ENCODE results near the gene GEMIN4. TPM values are rescaled to one million over a fixed set of nuclear protein-coding genes. Genes with fewer than 3 reads are reported as not detected.
A peak's percentile ranks its signal among the peaks of the same experiment; 100 is the strongest.
"Not testable (repeated sequence)": the region's sequence is repeated elsewhere in the genome, so short reads cannot be mapped to it uniquely, and the experiment has no call there.

Gene GEMIN4
- total and polyA plus RNA-seq, 3 donors from 2014 or later, result 64.2 to 149 (median 77.4) TPM

DNA sequence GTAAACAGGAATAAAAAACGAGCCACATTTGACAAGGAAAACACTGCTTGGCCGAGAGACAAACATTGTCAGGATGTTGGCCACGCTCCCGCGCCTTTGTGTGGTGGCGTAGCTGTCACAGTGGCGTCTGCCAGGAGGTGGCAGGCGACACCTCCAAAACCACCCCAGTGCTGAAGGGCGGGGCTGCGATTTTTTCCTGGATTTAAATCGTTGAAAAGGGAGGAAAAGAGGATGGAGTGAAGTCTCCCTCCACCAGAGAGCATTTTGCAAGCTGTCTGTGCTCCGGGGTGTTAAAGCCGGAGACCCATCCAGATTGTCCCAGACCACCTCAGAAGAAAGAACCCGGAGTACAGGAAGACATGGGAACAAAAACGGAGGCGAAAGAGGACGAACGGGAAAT lies 42.8 kb upstream of the GEMIN4 start:
- H3K9me3 ChIP-seq, result no peaks in the 10 kb centered on the region
- no peak overlapping the region for H3K4me3 ChIP-seq
- H3K27ac ChIP-seq, result peak overlapping the region in 1 of 2 donors; percentile 32
- H3K36me3 ChIP-seq (ENCODE audit: low read depth, missing control alignments), result no peaks in the 10 kb centered on the region
- intact Hi-C loops (cut with DNase I; ENCODE audit: low total_unique reads), result loop anchor here (5.0 kb wide), 1 partner anchor 187 kb away; no protein-coding TSS in a partner anchor
- DNase-seq, result peak; percentile 89
- no peak for TF ChIP-seq POLR2A (IDR thresholded peaks at IDR 0.05)
- TF ChIP-seq, protein P1, sequence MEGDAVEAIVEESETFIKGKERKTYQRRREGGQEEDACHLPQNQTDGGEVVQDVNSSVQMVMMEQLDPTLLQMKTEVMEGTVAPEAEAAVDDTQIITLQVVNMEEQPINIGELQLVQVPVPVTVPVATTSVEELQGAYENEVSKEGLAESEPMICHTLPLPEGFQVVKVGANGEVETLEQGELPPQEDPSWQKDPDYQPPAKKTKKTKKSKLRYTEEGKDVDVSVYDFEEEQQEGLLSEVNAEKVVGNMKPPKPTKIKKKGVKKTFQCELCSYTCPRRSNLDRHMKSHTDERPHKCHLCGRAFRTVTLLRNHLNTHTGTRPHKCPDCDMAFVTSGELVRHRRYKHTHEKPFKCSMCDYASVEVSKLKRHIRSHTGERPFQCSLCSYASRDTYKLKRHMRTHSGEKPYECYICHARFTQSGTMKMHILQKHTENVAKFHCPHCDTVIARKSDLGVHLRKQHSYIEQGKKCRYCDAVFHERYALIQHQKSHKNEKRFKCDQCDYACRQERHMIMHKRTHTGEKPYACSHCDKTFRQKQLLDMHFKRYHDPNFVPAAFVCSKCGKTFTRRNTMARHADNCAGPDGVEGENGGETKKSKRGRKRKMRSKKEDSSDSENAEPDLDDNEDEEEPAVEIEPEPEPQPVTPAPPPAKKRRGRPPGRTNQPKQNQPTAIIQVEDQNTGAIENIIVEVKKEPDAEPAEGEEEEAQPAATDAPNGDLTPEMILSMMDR (IDR thresholded peaks at IDR 0.05), result peak; percentile 63 to 84 (median 82)
- WGBS, 2 donors, result 25 to 35% methylated on average over 18 of the region's 18 CpGs
- peaks cover 3% of the 10 kb centered on the region for H3K4me1 ChIP-seq
- no peaks in the 10 kb centered on the region for H3K27me3 ChIP-seq

DNA sequence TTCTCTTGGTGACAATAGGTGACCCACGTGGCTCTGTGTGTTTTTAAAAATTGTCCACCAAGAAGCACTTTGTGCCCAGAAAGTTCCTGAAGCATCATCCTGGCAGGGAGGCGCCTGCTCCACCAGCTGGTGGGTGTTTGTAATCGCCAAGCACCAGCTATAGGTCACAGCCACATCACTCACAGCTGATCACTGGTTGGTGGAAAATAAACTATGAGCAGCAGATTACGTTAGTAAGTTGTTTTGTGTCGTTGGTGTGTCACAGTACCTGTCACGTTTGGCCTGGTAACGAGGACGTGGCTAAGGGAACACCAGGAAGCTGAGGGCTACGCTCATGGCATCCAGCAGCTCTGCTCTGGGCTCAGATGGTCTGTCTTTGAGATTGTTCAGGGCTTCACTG lies 40.2 kb upstream of the GEMIN4 start:
- H3K36me3 ChIP-seq (ENCODE audit: low read depth, missing control alignments), result no peaks in the 10 kb centered on the region
- no peaks in the 10 kb centered on the region for H3K27me3 ChIP-seq
- WGBS, 2 donors, result 57 to 79% methylated on average over 9 of the region's 9 CpGs
- no peak for TF ChIP-seq POLR2A (IDR thresholded peaks at IDR 0.05)
- TF ChIP-seq, protein P1 (IDR thresholded peaks at IDR 0.05), result no peak
- no peak overlapping the region for H3K27ac ChIP-seq
- H3K4me3 ChIP-seq, result no peak overlapping the region
- DNase-seq, result no peak
- peaks cover 3% of the 10 kb centered on the region for H3K4me1 ChIP-seq
- no peaks in the 10 kb centered on the region for H3K9me3 ChIP-seq
- intact Hi-C loops (cut with DNase I; ENCODE audit: low total_unique reads), result no loop called here

DNA sequence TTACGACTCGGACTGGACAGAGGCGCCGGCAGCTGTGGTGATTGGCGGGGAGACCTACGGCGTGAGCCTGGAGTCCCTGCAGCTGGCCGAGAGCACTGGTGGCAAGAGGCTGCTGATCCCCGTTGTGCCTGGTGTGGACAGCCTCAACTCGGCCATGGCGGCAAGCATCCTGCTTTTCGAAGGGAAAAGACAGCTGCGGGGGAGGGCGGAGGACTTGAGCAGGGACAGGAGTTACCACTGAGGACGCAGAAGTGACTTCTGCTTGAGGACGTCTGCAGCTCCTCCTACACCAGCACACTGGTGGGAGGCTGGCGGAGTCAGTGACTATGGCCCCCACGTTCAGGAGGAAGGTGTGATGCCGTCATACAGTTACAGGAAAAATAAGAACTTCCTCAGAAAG lies 39.8 kb upstream of the GEMIN4 start:
- H3K4me3 ChIP-seq, result peak overlapping the region in 1 of 2 donors; percentile 23
- no peak overlapping the region for H3K27ac ChIP-seq
- no peak for DNase-seq
- intact Hi-C loops (cut with DNase I; ENCODE audit: low total_unique reads), result no loop called here
- no peaks in the 10 kb centered on the region for H3K27me3 ChIP-seq
- no peaks in the 10 kb centered on the region for H3K36me3 ChIP-seq (ENCODE audit: low read depth, missing control alignments)
- TF ChIP-seq, protein P1 (IDR thresholded peaks at IDR 0.05), result no peak
- no peak for TF ChIP-seq POLR2A (IDR thresholded peaks at IDR 0.05)
- peaks cover 3% of the 10 kb centered on the region for H3K4me1 ChIP-seq
- H3K9me3 ChIP-seq, result no peaks in the 10 kb centered on the region
- 71 to 75% methylated on average over 19 of the region's 19 CpGs for WGBS, 2 donors

DNA sequence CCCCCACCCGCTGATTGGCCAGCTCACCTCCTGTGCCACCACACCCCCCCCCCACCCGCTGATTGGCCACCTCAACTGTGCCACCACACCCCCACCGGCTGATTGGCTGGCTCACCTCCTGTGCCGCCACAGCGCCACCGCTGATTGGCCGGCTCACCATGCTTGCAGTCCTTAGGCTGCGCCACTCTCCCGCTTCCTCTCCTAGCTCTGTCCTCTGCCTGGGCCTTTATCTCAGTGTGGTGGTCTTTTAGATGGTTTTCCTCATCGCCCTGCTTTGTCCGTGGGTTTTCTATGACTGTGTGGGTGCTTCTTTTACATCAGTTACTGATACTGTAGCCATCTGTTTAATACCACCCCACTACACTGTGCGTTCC lies 38.8 kb upstream of the GEMIN4 start:
- H3K27ac ChIP-seq; intact Hi-C loops (cut with DNase I; ENCODE audit: low total_unique reads); H3K36me3 ChIP-seq (ENCODE audit: low read depth, missing control alignments); H3K4me1 ChIP-seq; H3K27me3 ChIP-seq; H3K9me3 ChIP-seq: not testable (repeated sequence)
- H3K4me3 ChIP-seq, result peak overlapping the region in 1 of 2 donors; percentile 23
- DNase-seq, result peak; percentile 74
- WGBS, 2 donors, result 57 to 67% methylated on average over 8 to 11 of the region's 12 CpGs

DNA sequence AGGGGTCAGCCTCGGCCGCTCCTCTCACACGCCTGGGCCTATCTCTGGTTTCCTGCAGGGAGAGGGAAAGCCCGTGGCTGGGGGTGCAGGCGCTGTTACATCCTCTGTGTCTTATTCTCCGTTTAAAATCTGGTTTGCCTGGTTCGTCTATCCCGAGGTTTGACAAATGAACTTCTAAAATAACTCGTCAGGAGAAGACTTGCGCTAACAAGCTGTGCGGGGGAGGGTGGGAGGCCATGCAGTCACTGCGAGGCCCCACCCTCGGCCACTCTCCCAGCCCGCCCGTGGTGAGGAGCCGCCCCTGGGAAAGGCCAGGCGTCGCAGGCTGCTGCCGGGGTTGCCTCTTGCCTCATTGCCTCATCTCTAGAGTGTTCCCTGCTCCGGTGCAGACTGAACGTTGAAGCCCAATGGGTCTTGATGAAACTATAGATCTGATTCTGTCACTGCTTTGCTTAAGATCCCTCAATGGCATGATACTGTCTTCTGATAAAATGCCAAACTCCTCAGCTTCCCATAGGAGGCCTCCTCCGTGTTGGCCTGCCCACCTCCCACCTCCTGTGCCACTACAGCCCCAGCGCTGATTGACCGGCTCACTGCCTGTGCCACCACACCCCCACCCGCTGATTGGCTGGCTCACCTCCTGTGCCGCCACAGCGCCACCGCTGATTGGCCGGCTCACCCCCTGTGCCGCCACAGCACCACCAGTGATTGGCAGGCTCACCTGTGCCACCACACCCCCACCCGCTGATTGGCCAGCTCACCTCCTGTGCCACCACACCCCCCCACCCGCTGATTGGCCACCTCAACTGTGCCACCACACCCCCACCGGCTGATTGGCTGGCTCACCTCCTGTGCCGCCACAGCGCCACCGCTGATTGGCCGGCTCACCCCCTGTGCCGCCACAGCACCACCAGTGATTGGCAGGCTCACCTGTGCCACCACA lies 38.1 kb upstream of the GEMIN4 start:
- H3K4me1 ChIP-seq; H3K9me3 ChIP-seq; H3K27ac ChIP-seq; H3K4me3 ChIP-seq; H3K27me3 ChIP-seq; H3K36me3 ChIP-seq (ENCODE audit: low read depth, missing control alignments); intact Hi-C loops (cut with DNase I; ENCODE audit: low total_unique reads): not testable (repeated sequence)
- 47 to 65% methylated on average over 18 to 32 of the region's 38 CpGs for WGBS, 2 donors
- peak; percentile 83 for DNase-seq
